ENCODE results near the gene GTF2F1. TPM values are rescaled to one million over a fixed set of nuclear protein-coding genes. Genes with fewer than 3 reads are reported as not detected.
"Not testable (repeated sequence)": the region's sequence is repeated elsewhere in the genome, so short reads cannot be mapped to it uniquely, and the experiment has no call there.

The GTF2F1 gene
- total RNA-seq, 4 donors from 2014 or later = 29.5 to 50.9 (median 45.1) TPM

- H3K27me3 ChIP-seq = no peaks in the 10 kb centered on the region
- H3K4me3 ChIP-seq = peak overlapping the region; percentile 68 to 95 (median 92)
- peak; percentile 98 to 99 for DNase-seq (ENCODE audit: low spot score in 2 of 2)
- WGBS, 2 donors = 1 to 2% methylated on average over 20 to 22 of the region's 53 CpGs
- no peak for TF ChIP-seq CTCF (IDR thresholded peaks at IDR 0.05)
- no peak for TF ChIP-seq EP300 (IDR thresholded peaks at IDR 0.05)
- TF ChIP-seq POLR2A (IDR thresholded peaks at IDR 0.05) = no peak
- H3K36me3 ChIP-seq = peaks cover 0 to 38% (median 0%) of the 10 kb centered on the region in 3 donors
- H3K9me3 ChIP-seq = no peaks in the 10 kb centered on the region
- H3K27ac ChIP-seq = peak overlapping the region; percentile 98 to 99 (median 99)
- H3K4me1 ChIP-seq = peaks cover 0 to 51% (median 15%) of the 10 kb centered on the region in 4 donors
Measured at GRCh38 chr19:6373096-6373812, 19.7 kb downstream of the GTF2F1 start.

- TF ChIP-seq EP300 (IDR thresholded peaks at IDR 0.05) (peak; percentile 41 to 86), CTCF (IDR thresholded peaks at IDR 0.05) (peak in 2 of 5 experiments; percentile 8 to 36), POLR2A (IDR thresholded peaks at IDR 0.05) (peak; percentile 22 to 68)
- 0 to 3% methylated on average over 10 to 19 of the region's 47 CpGs for WGBS, 2 donors
- H3K4me3 ChIP-seq = peak within 1 kb of the TSS; percentile 68 to 95 (median 92)
- H3K4me1 ChIP-seq = peaks cover 0 to 47% (median 15%) of the 10 kb centered on the region in 4 donors
- H3K27me3 ChIP-seq = no peaks in the 10 kb centered on the region
- peak within 1 kb of the TSS; percentile 98 to 99 (median 99) for H3K27ac ChIP-seq
- no peaks in the 10 kb centered on the region for H3K9me3 ChIP-seq
- peaks cover 0 to 40% (median 3%) of the 10 kb centered on the region in 3 donors for H3K36me3 ChIP-seq
- DNase-seq (ENCODE audit: low spot score in 2 of 2) = peak; percentile 99 to 100
Measured at GRCh38 chr19:6372594-6373095, 20.3 kb downstream of the GTF2F1 start, which contains the start of gene ALKBH7. ALKBH7 (plus strand) TSS chr19:6372794; CDS start chr19:6372821, 27 bp downstream.

GRCh38 chr19:6364353-6364752 lies 28.6 kb downstream of the GTF2F1 start:
- H3K27me3 ChIP-seq = no peaks in the 10 kb centered on the region
- H3K27ac ChIP-seq = no peak overlapping the region
- peaks cover 0 to 14% (median 0%) of the 10 kb centered on the region in 4 donors for H3K4me1 ChIP-seq
- 94 to 95% methylated on average over 21 of the region's 21 CpGs for WGBS, 2 donors
- TF ChIP-seq CTCF (IDR thresholded peaks at IDR 0.05) (no peak), EP300 (IDR thresholded peaks at IDR 0.05) (no peak), POLR2A (IDR thresholded peaks at IDR 0.05) (no peak)
- H3K4me3 ChIP-seq = no peak overlapping the region
- H3K36me3 ChIP-seq = peaks cover 0 to 56% (median 22%) of the 10 kb centered on the region in 3 donors
- no peaks in the 10 kb centered on the region for H3K9me3 ChIP-seq
- DNase-seq (ENCODE audit: low spot score in 2 of 2) = no peak

- no peak for DNase-seq (ENCODE audit: low spot score in 2 of 2)
- Histone ChIP-seq H3K27me3 (no peaks in the 10 kb centered on the region), H3K4me1 (peaks cover 0 to 14% (median 0%) of the 10 kb centered on the region in 4 donors), H3K27ac (peak overlapping the region; percentile 93 to 97 (median 95)), H3K36me3 (peaks cover 0 to 36% (median 19%) of the 10 kb centered on the region in 3 donors), H3K4me3 (peak overlapping the region; percentile 70 to 97 (median 96)), H3K9me3 (no peaks in the 10 kb centered on the region)
- TF ChIP-seq POLR2A (IDR thresholded peaks at IDR 0.05) (no peak), EP300 (IDR thresholded peaks at IDR 0.05) (no peak), CTCF (IDR thresholded peaks at IDR 0.05) (no peak)
- WGBS, 2 donors = 17 to 20% methylated on average over 11 of the region's 11 CpGs
Measured at GRCh38 chr19:6362351-6362801, 30.6 kb downstream of the GTF2F1 start.

GRCh38 chr19:6362027-6362350 lies 31.0 kb downstream of the GTF2F1 start:
- DNase-seq (ENCODE audit: low spot score in 2 of 2) = no peak
- WGBS, 2 donors = 1% methylated on average over 7 of the region's 7 CpGs
- no peaks in the 10 kb centered on the region for H3K9me3 ChIP-seq
- H3K4me3 ChIP-seq = peak overlapping the region; percentile 70 to 97 (median 96)
- peaks cover 0 to 14% (median 0%) of the 10 kb centered on the region in 4 donors for H3K4me1 ChIP-seq
- TF ChIP-seq EP300 (IDR thresholded peaks at IDR 0.05) (no peak), CTCF (IDR thresholded peaks at IDR 0.05) (no peak), POLR2A (IDR thresholded peaks at IDR 0.05) (no peak)
- no peaks in the 10 kb centered on the region for H3K27me3 ChIP-seq
- H3K27ac ChIP-seq = peak overlapping the region; percentile 93 to 97 (median 95)
- H3K36me3 ChIP-seq = peaks cover 0 to 32% (median 19%) of the 10 kb centered on the region in 3 donors

GRCh38 chr19:6360857-6361216 lies 32.1 kb downstream of the GTF2F1 start:
- H3K27ac ChIP-seq = peak overlapping the region in 3 of 4 donors; percentile 70 to 97 (median 94)
- not testable (repeated sequence) for H3K9me3 ChIP-seq; H3K27me3 ChIP-seq; DNase-seq (ENCODE audit: low spot score in 2 of 2)
- 90% methylated on average over 10 of the region's 10 CpGs for WGBS, 2 donors
- peaks cover 0 to 14% (median 0%) of the 10 kb centered on the region in 4 donors for H3K4me1 ChIP-seq
- H3K4me3 ChIP-seq = peak overlapping the region; percentile 70 to 97 (median 96)
- peaks cover 0 to 21% (median 7%) of the 10 kb centered on the region in 3 donors for H3K36me3 ChIP-seq

- not testable (repeated sequence) for H3K27me3 ChIP-seq; DNase-seq (ENCODE audit: low spot score in 2 of 2); H3K4me3 ChIP-seq; H3K27ac ChIP-seq; H3K9me3 ChIP-seq
- H3K36me3 ChIP-seq = peaks cover 0 to 17% (median 4%) of the 10 kb centered on the region in 3 donors
- WGBS, 2 donors = 94 to 95% methylated on average over 12 of the region's 12 CpGs
- peaks cover 0 to 14% (median 0%) of the 10 kb centered on the region in 4 donors for H3K4me1 ChIP-seq
Measured at GRCh38 chr19:6360445-6360844, 32.5 kb downstream of the GTF2F1 start.
